ENCODE results near the gene MT1A. TPM values are rescaled to one million over a fixed set of nuclear protein-coding genes. Genes with fewer than 3 reads are reported as not detected.

MT1A gene
- total RNA-seq, 3 donors from 2014 or later = 97.8 to 672 (median 130) TPM

DNA sequence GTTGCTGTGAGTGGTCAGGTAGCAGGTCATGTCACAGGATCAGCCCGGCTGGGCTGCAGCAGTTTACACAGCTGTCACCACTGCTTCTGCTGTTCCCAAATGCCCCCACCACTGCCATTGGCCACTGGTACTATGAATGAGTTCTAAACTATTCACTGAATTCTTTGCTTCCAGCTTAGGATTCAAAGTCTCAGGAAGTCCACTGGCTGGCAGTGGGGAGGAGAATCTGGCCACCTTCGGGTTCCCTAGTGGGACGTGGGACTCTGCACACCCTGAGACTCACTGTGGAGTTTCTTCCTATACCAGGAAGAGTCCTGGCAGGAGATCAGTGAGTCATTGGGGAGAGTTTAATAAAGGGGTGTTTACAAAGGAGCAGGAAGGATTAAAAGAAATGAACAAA lies 50.7 kb downstream of the MT1A start:
- Histone ChIP-seq H3K27me3 (no peaks in the 10 kb centered on the region), H3K27ac (peak overlapping the region in 1 of 2 donors; percentile 43), H3K4me1 (peaks cover 0 to 5% of the 10 kb centered on the region in 2 donors), H3K9me3 (no peaks in the 10 kb centered on the region), H3K4me3 (no peak overlapping the region), H3K36me3 (no peaks in the 10 kb centered on the region)
- TF ChIP-seq POLR2A (IDR thresholded peaks at IDR 0.05) = no peak
- TF ChIP-seq, protein P1, sequence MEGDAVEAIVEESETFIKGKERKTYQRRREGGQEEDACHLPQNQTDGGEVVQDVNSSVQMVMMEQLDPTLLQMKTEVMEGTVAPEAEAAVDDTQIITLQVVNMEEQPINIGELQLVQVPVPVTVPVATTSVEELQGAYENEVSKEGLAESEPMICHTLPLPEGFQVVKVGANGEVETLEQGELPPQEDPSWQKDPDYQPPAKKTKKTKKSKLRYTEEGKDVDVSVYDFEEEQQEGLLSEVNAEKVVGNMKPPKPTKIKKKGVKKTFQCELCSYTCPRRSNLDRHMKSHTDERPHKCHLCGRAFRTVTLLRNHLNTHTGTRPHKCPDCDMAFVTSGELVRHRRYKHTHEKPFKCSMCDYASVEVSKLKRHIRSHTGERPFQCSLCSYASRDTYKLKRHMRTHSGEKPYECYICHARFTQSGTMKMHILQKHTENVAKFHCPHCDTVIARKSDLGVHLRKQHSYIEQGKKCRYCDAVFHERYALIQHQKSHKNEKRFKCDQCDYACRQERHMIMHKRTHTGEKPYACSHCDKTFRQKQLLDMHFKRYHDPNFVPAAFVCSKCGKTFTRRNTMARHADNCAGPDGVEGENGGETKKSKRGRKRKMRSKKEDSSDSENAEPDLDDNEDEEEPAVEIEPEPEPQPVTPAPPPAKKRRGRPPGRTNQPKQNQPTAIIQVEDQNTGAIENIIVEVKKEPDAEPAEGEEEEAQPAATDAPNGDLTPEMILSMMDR (IDR thresholded peaks at IDR 0.05) = no peak
- TF ChIP-seq POLR2AphosphoS5 (IDR thresholded peaks at IDR 0.05) = no peak
- intact Hi-C loops (cut with DNase I; ENCODE audit: low total_unique reads) = no loop called here
- DNase-seq (ENCODE audit: low spot score in 2 of 2) = no peak

Other genes with a start within 250 kb of the MT1A start
- 100 to 1,000 TPM; 156 to 205 (median 188) TPM for gene AMFR, start 213.1 kb upstream of the MT1A start, total RNA-seq
- gene NUDT21, start 187.3 kb upstream of the MT1A start, total RNA-seq = 10 to 100 TPM; 53.9 to 65.3 (median 54.1) TPM
- gene OGFOD1, start 187.1 kb upstream of the MT1A start, total RNA-seq = 10 to 100 TPM; 21.4 to 36.3 (median 25.2) TPM
- 10 to 100 TPM; 42.6 to 80.5 (median 56.2) TPM for gene BBS2, start 118.6 kb upstream of the MT1A start, total RNA-seq
- gene MT4, start 73.6 kb upstream of the MT1A start, total RNA-seq = not detected
- gene MT3, start 49.1 kb upstream of the MT1A start, total RNA-seq = not detected
- 100 to 1,000 TPM; 352 to 543 (median 428) TPM for gene MT2A, start 30.1 kb upstream of the MT1A start, total RNA-seq
- 100 to 1,000 TPM; 284 to 698 (median 513) TPM for gene MT1E, start 12.9 kb upstream of the MT1A start, total RNA-seq
- gene MT1M, start 6.0 kb upstream of the MT1A start, total RNA-seq = 100 to 1,000 TPM in 1 of 3 donors, 10 to 100 TPM in 2; 42.9 to 120 (median 46.0) TPM
- not detected for gene MT1B, start 13.2 kb downstream of the MT1A start, total RNA-seq
- gene MT1F, start 19.3 kb downstream of the MT1A start, total RNA-seq = 10 to 100 TPM in 2 of 3 donors, 1 to 10 TPM in 1; 9.1 to 34.0 (median 12.1) TPM
- 100 to 1,000 TPM in 1 of 3 donors, 10 to 100 TPM in 2; 20.0 to 224 (median 48.3) TPM for gene MT1G, start 29.4 kb downstream of the MT1A start, total RNA-seq
- not detected for gene MT1H, start 31.1 kb downstream of the MT1A start, total RNA-seq
- 1,000 to 10,000 TPM; 2,679 to 5,417 (median 3,885) TPM for gene MT1X, start 43.8 kb downstream of the MT1A start, total RNA-seq
- 10 to 100 TPM; 29.4 to 48.8 (median 32.6) TPM for gene NUP93, start 91.5 kb downstream of the MT1A start, total RNA-seq
- gene SLC12A3, start 226.5 kb downstream of the MT1A start, total RNA-seq = not detected

Data from breast epithelium (tissue), 4 donors.